HCT116 (cell line): ENCODE data around the gene EGFL8. TPM values are rescaled to one million over a fixed set of nuclear protein-coding genes. Genes with fewer than 3 reads are reported as not detected.

Experiments used
- ATAC-seq: fragments of 200-7000 bp; cut with Tn5 transposase; 2 replicates; pipeline ENCODE4 v1.9.1; 2020; ENCODE audit warnings: mild to moderate bottlenecking, moderate library complexity
- BruUV-seq: library from RNA; stranded (reverse); fragments of 400-500 nt; replicated peaks from 2 replicates; lab custom pipeline; 2021; lab: Mats Ljungman, UMichigan
- CTCF ChIA-PET: fragments of 300-600 bp; sonication (Branson Sonifier 250); formaldehyde crosslinking; loops from one replicate; lab custom pipeline; 2021; ENCODE audit warnings: antibody characterized with exemption; lab: Charles Lee
- POLR2A ChIA-PET: fragments of 300-600, 350-600 bp; sonication (Branson Sonifier 250); formaldehyde crosslinking; loops from one replicate; lab custom pipeline; 2021; ENCODE audit warnings: antibody characterized with exemption; lab: Charles Lee
- RAD21 ChIA-PET, 2 experiments: fragments of 300-600 bp; sonication (Branson Sonifier 250); formaldehyde crosslinking; loops; one replicate each; lab custom pipeline; 2023; ENCODE audit warnings: low total read pairs in 2 of 2; ENCODE audit not compliant: uncharacterized antibody in 2 of 2, unreplicated experiment in 2 of 2, low non-redundant PET in 1 of 2; lab: Charles Lee
- DNase-seq: peaks from one replicate; pipeline ENCODE4 v3.0.0-alpha.2; 2010; ENCODE audit warnings: low read depth, low spot score
- H2AFZ ChIP-seq: fragments of 200-600 bp; shearing (Covaris generic), sonication (generic); 2 replicates; pipeline ENCODE4 v1.6.1; 2017; ENCODE audit warnings: low read depth, mixed run types, mixed read lengths, antibody characterized with exemption, low read length; ENCODE audit not compliant: poor library complexity, severe bottlenecking
- H3K27ac ChIP-seq: 2 replicates; pipeline ENCODE4 v1.5.1; 2012; ENCODE audit warnings: low read depth, low read length
- H3K27me3 ChIP-seq: fragments of 200-600 bp; sonication (generic); 2 replicates; pipeline ENCODE4 v1.6.1; 2016; ENCODE audit warnings: mixed run types, low read length, mixed read lengths; ENCODE audit not compliant: insufficient read depth
- H3K36me3 ChIP-seq, 2 experiments: fragments of 200-500 bp in 1 of 2; fragments of 200-600 bp in 1 of 2; sonication (Bioruptor generic) in 1 of 2; sonication (generic) in 1 of 2; 2 replicates each; pipeline versions ENCODE4 v1.5.1 to v1.6.1; 2014 to 2016; ENCODE audit warnings: low read length in 2 of 2, inconsistent platforms in 1 of 2, mixed read lengths in 1 of 2, mixed run types in 1 of 2; ENCODE audit not compliant: insufficient read depth in 2 of 2, control insufficient read depth in 1 of 2
- H3K4me1 ChIP-seq, 2 experiments: fragments of 200-600 bp in 1 of 2; sonication (generic) in 1 of 2; 2 replicates each; pipeline versions ENCODE4 v1.5.1 to v1.6.1; 2012 to 2017; ENCODE audit warnings: low read length in 2 of 2, inconsistent platforms in 1 of 2, mild to moderate bottlenecking in 1 of 2, mixed read lengths in 1 of 2, mixed run types in 1 of 2, moderate library complexity in 1 of 2; ENCODE audit not compliant: insufficient read depth in 2 of 2, control insufficient read depth in 1 of 2
- H3K4me2 ChIP-seq: fragments of 200-600 bp; sonication (generic); 2 replicates; pipeline ENCODE4 v1.6.1; 2017; ENCODE audit warnings: mixed run types, low read length, mixed read lengths
- H3K4me3 ChIP-seq, 2 experiments: fragments of 200-600 bp in 1 of 2; sonication (generic) in 1 of 2; replicated peaks in 1 of 2; 2 replicates each; pipeline ENCODE4 v1.5.1; 2011 to 2016; ENCODE audit warnings: low read length in 2 of 2, control low read depth in 1 of 2, low read depth in 1 of 2, mild to moderate bottlenecking in 1 of 2, mixed read lengths in 1 of 2, mixed run types in 1 of 2
- H3K79me2 ChIP-seq: fragments of 200-600 bp; sonication (generic); 2 replicates; pipeline ENCODE4 v1.6.1; 2017; ENCODE audit warnings: mild to moderate bottlenecking, mixed run types, low read length, moderate library complexity, mixed read lengths; ENCODE audit not compliant: insufficient read depth
- H3K9ac ChIP-seq: fragments of 200-600 bp; sonication (generic); 2 replicates; pipeline ENCODE4 v1.6.1; 2016; ENCODE audit warnings: low read length, mixed read lengths
- H3K9me2 ChIP-seq: fragments of 200-600 bp; sonication (generic), shearing (Covaris generic); 2 replicates; pipeline ENCODE4 v1.6.1; 2017; ENCODE audit warnings: mixed run types, mild to moderate bottlenecking, moderate library complexity; ENCODE audit not compliant: insufficient read depth
- H3K9me3 ChIP-seq, 2 experiments: fragments of 200-500 bp in 1 of 2; fragments of 200-600 bp in 1 of 2; sonication (Bioruptor generic) in 1 of 2; sonication (generic) in 1 of 2; 2 replicates each; pipeline ENCODE4 v1.6.1; 2014 to 2017; ENCODE audit warnings: low read length in 2 of 2, mixed read lengths in 2 of 2, inconsistent platforms in 1 of 2, low read depth in 1 of 2, mild to moderate bottlenecking in 1 of 2, mixed run types in 1 of 2, moderate library complexity in 1 of 2; ENCODE audit not compliant: control insufficient read depth in 1 of 2, insufficient read depth in 1 of 2
- H4K20me1 ChIP-seq: fragments of 200-600 bp; sonication (generic), shearing (Covaris generic); 2 replicates; pipeline ENCODE4 v1.6.1; 2017; ENCODE audit warnings: mixed run types, mild to moderate bottlenecking, moderate library complexity; ENCODE audit not compliant: insufficient read depth
- ATF3 ChIP-seq: IDR thresholded peaks from 2 replicates; pipeline ENCODE4 v1.6.1; 2012
- CTCF ChIP-seq, 3 experiments: fragments of 200-600 bp in 1 of 3; sonication (generic) in 1 of 3; IDR thresholded peaks in 2 of 3; conservative IDR thresholded peaks in 1 of 3; 2 replicates each; pipeline ENCODE4 v1.5.1; 2012 to 2017; ENCODE audit warnings: low read depth in 2 of 3, low read length in 2 of 3, antibody characterized with exemption in 1 of 3, borderline replicate concordance in 1 of 3, control low read depth in 1 of 3, mild to moderate bottlenecking in 1 of 3, mixed read lengths in 1 of 3, mixed run types in 1 of 3, moderate library complexity in 1 of 3; ENCODE audit not compliant: insufficient read depth in 1 of 3
- POLR2AphosphoS5 ChIP-seq: IDR thresholded peaks from 2 replicates; pipeline ENCODE4 v1.6.1; 2011; ENCODE audit warnings: mild to moderate bottlenecking, low read depth, low read length, moderate library complexity
- RAD21 ChIP-seq: IDR thresholded peaks from 2 replicates; pipeline ENCODE4 v1.6.1; 2012; ENCODE audit warnings: low read depth, mild to moderate bottlenecking
- ZBTB33 ChIP-seq: IDR thresholded peaks from 2 replicates; pipeline ENCODE4 v1.6.1; 2011; ENCODE audit warnings: mild to moderate bottlenecking, low read length, moderate library complexity; ENCODE audit not compliant: insufficient replicate concordance; ENCODE audit errors: extremely low read depth
- intact Hi-C: fragments of 100-400 bp; cut with micrococcal nuclease; formaldehyde crosslinking; loops from 2 replicates; pipeline ENCODE4 v1.10.0; 2022
- total RNA-seq: library from RNA; stranded (reverse); gene quantifications from one replicate; pipeline ENCODE4 v1.2.1, GENCODE V29; 2021; ENCODE audit not compliant: unreplicated experiment

Gene EGFL8
- total RNA-seq, 1 experiment from 2014 or later = 29.0 TPM

GRCh38 chr6:32118782-32119628 is 45.4 kb upstream of the EGFL8 start:
- TF ChIP-seq POLR2AphosphoS5 (peak; percentile 22; the same call in 1 of the 2 replicates), ATF3 (no peak), RAD21 (peak; percentile 94), CTCF (IDR thresholded peaks at IDR 0.05 in 2 of 3, conservative IDR thresholded peaks at IDR 0.05 in 1 of 3; ENCODE audit: borderline replicate concordance in 1 of 3, insufficient read depth in 1 of 3, low read depth in 2 of 3, low read length in 2 of 3) (peak; percentile 83 to 98 (median 92)), ZBTB33 (no peak)
- no peaks in the 10 kb centered on the region for H3K9me2 ChIP-seq
- POLR2A ChIA-PET = no interaction called here
- peak; percentile 59 for DNase-seq
- H3K27me3 ChIP-seq = no peaks in the 10 kb centered on the region
- peak; percentile 94 for ATAC-seq
- no peak overlapping the region for H3K4me3 ChIP-seq
- no peak overlapping the region; the same call in 1 of the 2 replicates for H3K27ac ChIP-seq
- no peaks in the 10 kb centered on the region for H3K9me3 ChIP-seq
- RAD21 ChIA-PET = interaction anchor here in 1 of 2 experiments (1.0 kb wide), 1 partner anchor 10 kb away, joined by 4 read pairs; no protein-coding TSS in a partner anchor
- H3K4me1 ChIP-seq = peaks cover 0 to 21% of the 10 kb centered on the region in 2 experiments; a peak in 2 of 4 replicates
- no peaks in the 10 kb centered on the region for H4K20me1 ChIP-seq
- H3K79me2 ChIP-seq = no peaks in the 10 kb centered on the region; the same call in 1 of the 2 replicates
- no peak overlapping the region for H2AFZ ChIP-seq
- intact Hi-C loops = loop anchor here (1.0 to 5.0 kb wide), 4 partner anchors 35 to 583 kb away; partner anchors contain the start of gene PPT2
- H3K4me2 ChIP-seq = peak overlapping the region; percentile 28; the same call in 1 of the 2 replicates
- no peak overlapping the region for H3K9ac ChIP-seq
- BruUV-seq = no TSS peak
- H3K36me3 ChIP-seq = peaks cover 16 to 21% of the 10 kb centered on the region in 2 experiments
- CTCF ChIA-PET = interaction anchor here (0.8 to 3.4 kb wide), 13 partner anchors 9 to 115 kb away, joined by 3 to 18 read pairs (median 4); partner anchors contain the start of genes AGPAT1, ATF6B, FKBPL and PBX2
